Non-pigmented ciliary epithelial cell (primary cell): ENCODE results near the gene TSPAN4.

Experiments used
- DNase-seq: peaks from one replicate; pipeline ENCODE4 v3.0.0-alpha.2; 2010; ENCODE audit warnings: low read depth

Gene TSPAN4

DNA sequence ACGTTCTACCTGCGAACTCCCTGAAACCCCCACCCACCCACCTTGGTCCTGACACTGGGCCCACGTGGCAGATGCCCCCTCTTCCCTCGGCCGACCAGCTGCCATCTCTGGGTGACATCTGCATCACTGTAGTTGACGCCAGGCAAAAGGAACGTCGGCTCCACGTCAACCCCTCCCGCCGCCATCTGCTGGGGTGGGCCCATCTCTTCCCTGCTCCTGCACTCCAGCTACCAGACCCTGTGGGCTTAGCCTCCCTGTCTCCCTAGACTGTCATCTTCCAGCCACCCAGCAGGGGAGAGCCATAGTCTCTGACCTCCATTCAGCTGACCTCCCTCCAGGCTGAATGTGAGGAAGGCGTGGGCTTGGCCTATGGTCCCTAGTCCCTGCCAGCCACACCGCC, 46.6 kb downstream of the TSPAN4 start:
- DNase-seq, result no peak

DNA sequence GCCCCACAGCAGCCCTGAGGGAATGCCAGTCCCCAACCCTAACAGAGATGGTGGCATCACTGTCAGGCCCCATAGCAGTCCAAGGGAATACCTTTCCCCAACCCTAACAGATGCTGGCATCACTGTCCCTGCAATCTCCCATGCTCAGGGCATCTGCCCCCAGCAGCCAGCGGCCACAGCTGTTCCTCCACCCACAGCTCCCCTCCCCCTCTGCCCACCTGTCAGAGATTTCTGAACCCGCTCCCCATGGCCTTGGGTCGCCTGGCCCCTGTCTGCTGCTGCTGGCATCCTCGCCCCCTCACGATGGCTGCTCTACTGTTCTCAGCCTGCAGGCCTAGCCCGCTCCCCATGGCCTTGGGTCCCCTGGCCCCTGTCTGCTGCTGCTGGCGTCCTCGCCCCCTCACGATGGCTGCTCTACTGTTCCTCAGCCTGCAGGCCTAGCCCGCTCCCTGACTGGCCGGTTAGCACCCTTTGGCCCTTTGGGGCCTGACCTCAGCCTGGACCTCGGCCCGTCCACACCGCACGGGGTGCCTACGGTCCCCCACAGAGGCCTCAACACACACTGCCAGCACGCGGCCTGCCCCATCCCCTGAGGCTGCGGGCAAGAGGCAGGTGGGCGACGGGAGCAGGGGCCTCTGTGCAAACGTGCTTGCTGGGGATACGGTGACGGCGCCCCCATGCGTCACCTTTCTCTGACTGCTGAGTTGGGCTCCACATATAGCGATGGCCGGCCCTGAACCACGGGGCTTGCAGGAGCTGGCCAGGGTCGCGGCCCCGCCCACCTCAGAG, 47.2 kb downstream of the TSPAN4 start:
- no peak for DNase-seq

DNA sequence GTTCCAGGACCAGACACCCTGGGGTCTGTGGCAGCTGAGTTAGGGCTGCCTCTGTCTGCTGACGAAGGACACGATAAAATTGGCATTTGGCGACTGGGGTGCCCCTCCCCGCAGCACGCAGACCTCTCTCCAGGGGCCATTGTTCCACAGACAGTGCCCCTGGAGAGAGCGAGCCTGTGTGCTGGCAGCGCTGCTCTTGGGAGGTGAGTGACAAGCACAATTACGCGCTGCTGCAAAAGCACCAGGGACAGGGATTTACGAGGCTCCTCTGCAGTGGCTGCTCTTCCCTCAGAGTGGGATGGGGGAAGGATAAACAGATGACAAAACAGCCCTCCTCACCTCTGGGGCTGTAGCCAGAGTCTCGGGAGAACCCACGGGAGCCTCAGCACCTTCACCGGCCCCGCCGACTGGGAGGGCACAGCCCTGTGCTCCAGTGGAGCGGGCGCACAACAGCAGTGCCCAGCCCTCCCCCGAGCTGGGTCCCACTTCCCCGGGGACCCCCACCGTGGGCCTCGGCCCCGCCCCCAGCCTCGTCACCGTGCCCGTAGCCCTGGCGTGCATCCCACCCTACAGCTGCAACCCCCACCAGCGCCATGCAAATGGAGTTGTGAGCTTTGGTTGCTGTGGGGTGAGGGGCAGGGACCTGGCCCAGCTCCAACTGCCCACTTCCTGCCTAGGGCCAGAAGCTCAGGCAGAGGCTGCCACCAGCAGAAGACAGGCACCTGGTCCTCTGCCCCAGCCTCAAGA, 48.3 kb downstream of the TSPAN4 start:
- DNase-seq, result no peak

DNA sequence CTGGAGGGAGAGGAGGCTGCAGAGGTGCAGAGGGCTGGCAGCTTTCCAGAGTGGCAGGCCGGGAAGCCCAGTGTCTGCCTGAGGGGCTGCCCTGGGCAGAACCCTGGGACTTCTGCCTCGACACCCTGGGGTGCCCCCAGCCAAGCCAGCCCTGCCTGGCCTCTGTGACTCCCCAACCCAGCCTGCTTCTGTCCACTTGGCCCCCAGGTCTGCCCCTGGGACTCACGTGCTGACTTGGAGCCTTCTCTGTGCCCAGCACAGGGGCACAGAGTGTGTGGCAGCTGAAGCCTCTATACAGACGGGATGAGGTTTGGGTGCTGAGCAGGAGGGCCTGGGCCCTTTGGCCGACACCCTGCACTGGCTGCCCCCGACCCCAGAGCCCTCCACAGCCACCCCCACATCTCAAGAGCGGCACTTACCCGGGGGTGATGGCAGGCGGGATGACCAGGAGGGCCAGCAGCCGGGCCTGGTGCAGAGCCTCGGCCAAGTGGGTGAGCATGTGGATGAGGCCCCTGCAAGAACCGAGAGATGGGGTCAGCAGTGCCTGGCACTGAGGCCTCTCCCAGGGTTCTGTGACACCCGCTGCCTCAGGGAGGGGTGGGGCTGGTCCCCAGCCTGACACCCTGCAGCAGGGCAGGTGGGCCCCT, 50.5 kb downstream of the TSPAN4 start:
- no peak for DNase-seq

DNA sequence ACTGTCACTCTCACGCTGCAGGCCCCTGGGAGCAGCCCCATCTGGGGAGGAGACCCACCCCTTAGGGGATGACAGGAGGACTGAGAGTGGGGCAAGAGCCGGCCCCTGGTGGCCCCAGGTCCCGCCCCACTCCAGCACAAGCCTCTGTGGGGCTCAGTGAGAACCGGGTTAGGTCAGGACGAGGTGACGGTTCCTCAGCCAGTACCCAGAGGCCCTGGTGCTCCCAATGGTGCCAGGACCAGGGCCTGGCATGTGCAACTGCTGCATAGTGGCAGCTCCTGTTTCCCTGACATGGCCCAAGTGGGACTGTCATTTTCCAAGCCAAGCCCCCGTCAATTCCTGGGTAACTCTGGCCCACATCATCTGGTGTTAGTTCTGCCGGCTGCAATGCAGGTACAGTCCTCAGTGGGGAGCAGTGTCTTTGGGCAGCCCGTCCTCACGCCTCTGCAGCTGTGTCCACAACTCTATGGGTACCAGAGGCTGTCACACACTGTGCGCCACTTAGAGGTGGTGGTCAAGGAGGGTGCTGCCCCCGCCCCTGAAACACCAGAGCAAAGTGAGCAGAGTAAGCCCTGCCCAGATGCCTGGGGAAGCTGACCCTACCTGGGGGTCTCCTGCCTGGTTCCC, 52.0 kb downstream of the TSPAN4 start:
- no peak for DNase-seq

DNA sequence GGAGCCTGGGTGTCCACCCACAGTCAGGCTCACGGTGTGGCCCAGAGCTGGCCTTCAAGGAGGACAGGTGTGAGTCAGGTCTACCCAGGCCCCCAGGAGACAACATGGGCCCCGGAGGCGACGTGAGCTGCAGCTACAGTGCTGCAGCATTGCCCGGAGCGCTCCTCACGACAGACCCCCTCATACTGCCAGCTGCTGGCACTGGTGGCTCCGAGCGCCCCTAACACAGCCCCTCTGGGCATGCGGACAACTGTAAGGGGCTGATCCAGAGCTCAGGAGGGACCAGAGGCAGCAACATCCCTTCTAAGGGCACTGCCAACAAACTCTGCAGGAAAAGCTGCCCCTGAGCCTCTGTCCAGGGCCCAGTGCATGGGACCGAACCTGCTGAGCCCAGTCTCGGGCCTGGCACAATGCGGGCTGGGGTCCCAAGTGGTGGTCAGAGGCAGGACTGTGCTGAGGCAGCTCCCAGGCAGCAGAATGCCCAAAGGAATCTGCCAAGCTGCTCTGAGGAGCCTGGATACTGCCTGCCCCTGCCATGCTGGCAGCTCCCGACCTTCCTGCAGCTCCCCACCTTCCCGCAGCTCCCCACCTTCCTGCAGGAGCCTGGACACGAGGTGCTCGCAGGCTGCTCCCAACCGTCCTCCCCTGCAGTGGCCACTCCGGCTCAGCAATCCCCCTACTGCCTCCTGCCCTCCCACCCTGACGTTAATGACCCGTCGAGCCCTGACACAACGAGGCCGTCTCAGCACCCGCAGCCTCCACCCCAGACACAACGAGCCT, 52.9 kb downstream of the TSPAN4 start:
- DNase-seq, result no peak

DNA sequence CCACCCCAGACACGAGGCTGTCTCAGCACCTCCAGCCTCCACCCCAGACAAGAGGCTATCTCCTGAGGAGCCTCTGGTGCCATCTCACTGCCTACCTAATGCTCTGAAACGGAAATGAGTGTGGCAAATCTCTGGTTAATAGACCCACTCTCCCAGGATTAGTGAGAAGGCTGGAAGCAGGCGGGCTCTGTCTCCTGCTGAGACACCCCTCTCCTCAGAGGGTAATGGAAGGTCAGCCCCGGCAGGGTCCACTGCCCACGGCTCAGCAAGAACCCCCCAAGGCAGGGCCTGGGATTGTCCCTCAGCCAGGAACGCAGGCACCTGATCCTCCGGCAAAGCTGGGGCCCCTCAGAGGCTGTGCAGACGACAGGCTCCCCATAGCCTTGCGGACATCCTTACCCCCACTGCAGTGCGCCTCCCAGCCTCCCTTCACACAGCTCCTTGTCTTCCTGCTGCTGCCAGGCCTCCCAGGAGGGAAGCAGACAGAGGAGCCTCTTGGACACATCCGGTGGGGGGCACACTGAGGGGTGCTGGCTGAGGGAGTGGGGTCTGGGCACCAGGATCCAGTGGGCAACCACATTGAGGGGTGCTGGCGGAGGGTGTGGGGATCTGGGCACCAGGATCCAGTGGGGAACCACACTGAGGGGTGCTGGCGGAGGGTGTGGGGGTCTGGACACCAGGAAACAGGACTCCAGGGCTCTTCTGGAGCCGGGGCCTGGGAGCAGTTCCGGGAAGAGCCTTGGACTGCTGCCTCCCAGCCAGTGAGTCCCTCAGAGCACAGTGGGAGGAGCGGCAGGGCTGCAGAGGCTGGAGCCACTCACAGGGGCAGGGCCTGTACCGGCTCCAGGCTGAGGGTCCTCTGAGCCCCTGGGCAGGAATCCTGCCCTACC, 54.8 kb downstream of the TSPAN4 start:
- no peak for DNase-seq

DNA sequence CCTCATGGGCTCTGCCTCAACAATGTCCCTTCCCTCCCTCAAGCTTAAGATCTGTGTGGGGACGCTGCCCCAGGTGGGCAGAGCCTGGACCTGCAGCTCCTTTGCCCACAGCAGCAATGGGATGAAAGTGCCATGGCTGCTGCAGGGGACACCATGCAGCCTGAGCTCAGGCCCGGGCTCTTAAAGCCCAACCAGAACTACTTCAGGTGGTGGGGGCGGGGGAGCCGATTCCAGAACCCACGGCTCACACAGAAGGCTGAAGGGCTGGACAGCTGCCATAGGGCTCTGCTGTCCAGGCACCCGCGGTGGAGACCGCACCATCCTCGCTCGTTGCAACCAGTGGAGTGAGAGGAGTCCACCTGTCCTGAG, 55.5 kb downstream of the TSPAN4 start:
- DNase-seq, result no peak

DNA sequence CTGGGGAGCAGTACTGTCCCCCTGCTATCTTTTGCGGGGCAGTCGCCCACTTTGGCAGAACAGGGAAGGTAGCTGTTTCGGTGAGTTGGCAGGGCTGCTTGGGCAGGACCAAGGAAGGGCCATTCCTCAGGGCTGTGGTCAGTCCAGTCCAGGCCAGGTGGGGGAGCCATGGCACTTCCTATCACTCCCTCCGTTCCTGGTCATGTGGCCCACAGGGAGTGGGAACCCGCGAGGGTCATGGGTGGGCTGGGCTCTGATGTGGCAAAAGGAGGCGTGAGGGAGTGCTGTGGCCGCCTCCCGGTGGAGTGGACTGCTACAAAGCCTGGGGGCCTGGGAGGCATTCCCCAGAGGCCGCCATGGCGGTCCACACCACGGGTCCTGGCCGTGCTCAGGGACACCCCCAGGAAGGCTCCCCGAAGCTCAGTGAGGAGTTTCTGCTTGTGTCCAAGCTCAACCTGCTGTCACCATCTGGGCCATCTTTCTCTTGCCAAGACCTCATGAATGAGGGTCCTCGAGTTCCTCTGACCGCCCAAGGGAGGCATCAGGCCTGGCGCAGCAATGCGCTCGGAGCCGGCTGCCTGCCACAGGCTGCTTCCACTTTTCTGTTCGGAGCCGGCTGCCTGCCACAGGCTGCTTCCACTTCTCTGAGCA, 56.0 kb downstream of the TSPAN4 start:
- no peak for DNase-seq

DNA sequence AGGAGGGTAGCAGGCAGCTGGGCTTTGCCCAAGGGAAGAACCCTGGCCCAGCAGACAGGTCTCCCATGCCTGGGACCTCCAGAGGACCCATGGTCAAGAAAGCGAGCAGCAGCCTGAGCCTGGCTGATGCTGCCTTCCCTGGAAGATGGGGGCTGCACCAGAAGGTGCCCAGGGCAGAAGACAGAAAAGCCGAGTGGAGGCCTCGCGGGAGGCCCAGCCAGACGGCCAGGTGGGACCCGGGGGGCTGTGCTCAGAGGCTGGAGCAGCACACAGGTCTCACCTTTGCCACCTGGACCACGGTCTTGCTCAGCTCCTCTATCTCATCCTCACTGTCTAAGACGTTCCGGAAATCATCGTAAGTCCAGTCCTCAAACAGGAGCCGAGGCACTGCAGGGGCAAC, 57.1 kb downstream of the TSPAN4 start:
- DNase-seq, result no peak

DNA sequence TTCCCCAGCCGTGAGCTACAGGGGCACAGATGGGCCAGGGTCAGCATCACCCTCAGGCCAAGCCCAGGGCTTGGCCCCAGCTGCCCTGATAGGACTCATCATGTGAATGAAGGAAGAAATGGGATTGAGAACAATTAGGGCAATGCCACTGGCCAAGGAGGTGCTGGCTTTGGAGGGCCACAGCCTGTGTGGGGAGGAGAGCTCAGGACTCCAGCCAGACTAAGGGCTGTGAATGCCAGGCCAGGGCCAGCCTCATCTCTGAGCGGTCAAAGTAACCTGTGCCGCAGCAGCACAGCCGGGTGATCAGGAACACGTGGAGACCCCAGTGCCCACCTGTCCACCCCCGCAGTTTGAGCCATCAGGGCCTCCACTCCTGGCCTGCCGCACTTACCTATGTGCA, 57.9 kb downstream of the TSPAN4 start:
- no peak for DNase-seq

DNA sequence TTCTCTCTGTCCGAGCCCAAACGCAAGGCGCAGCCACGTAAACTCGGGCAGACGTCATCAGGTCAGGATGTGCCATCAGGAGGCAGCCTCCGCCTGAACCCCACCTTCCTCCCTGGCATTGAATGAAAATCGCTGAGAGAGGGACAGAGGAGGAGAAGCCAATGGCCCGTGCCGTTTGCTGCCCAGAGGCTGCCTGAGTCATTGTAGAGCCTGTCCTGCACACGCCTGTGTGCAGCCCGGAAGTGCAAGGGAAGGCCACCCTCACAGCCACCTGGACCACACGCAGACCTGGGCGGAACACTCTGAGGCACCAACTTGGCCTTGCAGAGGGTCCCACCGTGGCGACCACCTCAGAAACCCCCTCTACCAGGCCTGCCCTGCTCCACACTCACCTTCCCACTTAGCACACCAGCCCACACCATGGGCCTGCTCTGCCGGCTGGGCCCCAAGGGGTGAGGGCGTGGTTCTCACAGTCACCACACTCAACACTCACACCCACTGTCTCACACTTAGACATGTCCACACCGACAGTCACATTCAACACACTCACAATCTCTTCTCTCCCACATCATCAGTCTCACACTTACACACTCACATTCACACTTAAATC, 58.9 kb downstream of the TSPAN4 start:
- DNase-seq, result no peak

DNA sequence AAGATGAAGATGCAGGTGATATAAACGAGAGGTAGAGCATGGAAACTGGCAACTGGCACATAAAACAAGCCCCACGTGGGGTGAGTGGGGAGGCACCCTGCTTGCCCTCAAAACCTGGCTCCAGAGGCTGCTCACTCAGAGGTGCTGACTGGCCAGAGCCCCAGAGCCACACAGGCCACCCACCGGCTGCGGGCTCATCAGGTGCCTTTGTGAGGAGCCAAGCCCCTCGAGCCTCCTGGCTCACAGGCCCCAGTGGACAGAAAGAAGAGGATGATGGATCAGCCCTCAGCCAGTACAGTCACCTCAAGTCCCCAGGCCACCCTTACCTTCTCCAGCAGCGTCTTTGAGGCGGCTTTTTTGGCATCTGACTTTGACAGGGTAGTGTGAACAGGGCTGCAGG, 61.7 kb downstream of the TSPAN4 start:
- DNase-seq, result no peak

DNA sequence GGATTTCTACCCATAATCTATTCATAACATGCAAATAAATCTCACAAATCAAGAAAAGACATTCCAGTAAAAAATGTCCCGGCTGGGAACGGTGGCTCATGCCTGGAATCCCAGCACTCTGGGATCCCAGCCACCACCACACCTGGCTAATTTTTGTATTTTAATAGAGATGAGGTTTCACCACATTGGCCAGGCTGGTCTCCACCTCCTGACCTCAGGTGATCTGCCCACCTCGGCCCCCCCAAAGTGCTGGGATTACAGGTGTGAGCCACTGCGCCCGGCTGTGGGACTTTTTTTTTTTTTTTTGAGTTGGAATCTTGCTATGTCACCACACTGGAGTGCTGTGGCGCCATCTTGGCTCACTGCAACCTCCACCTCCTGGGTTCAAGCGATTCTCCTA, 63.3 kb downstream of the TSPAN4 start:
- no peak for DNase-seq

DNA sequence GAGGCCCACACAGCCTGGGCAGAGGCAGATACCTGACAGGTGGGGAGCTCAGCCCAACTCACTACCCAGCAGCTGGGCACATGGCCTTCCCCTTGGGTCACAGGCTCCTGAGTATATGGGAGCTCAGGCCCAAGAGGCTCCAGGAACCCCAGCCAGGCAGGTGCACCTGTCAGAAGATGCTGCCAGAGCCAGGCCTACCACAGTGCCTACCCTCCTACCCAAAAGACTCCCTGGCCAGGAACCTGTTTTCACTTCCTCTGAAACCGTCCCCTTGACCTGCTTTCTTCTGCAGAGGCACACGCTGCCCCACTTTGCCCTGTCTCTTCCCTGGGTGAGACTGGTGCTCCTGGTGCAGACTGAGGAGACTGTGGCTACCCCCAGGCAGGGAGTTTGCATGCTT, 65.0 kb downstream of the TSPAN4 start:
- no peak for DNase-seq

DNA sequence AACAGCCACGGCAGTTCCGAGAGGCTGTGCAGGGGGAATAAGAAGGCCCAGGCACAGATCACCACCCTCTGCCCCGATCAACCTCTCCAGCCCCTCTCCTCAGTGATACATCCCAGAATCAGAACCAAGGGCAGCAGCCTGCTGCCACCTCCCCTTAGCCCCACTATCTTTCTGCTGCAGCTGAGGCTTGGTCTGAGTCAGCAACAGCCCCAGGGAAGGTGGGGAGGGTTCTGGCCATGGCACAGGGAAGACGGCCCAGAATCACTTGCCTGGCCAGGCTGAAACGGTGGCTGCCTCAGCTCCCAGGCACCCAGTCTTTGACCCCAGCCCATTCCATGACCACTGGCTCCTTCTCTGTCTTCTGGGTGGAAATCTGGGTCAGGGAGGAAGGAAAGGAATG, 65.6 kb downstream of the TSPAN4 start:
- no peak for DNase-seq

DNA sequence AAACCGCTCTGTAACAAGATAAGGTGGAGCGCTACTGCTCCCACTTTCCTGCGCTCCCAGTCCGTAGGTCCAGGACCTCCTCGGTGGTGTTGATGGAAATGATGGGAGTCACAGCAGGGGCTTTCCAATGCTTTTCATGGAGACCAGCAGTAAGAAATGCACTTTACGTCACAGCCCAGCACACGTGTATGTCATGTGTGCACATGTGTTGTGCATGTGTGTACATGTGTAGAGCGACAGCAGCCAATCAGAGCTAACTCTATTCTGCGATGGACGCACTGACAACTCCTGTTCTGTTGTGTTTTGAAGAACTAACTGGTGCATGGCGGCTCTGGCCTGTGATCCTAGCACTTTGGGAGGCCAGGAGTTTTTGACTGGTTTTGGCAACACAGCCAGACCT, 66.8 kb downstream of the TSPAN4 start:
- DNase-seq, result no peak

DNA sequence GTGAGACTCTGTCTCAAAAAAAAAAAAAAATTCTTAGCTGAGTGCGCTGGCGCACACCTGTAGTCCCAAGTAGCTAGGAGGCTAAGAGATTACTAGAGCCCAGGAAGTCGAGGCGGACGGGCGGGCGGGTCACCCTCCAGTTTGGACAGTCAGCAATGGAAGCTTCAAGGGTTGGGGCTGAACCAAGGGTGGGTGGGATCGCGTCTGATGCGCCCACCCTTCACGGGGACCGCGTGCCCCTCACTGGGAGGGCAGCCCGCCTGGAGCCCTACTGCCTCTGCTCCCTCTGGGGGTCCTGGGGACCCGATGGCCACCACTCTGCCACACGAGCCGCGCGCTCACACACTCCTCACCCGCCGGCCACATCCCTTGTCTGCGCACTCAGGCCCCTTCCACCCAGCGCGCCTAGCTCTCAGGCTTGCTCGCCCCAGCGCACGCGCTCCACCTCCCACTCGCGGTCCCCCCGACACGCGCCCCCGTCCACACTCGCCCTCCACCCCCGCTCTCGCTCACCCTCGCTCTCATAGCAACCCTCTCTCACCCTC, 67.5 kb downstream of the TSPAN4 start:
- DNase-seq, result no peak

DNA sequence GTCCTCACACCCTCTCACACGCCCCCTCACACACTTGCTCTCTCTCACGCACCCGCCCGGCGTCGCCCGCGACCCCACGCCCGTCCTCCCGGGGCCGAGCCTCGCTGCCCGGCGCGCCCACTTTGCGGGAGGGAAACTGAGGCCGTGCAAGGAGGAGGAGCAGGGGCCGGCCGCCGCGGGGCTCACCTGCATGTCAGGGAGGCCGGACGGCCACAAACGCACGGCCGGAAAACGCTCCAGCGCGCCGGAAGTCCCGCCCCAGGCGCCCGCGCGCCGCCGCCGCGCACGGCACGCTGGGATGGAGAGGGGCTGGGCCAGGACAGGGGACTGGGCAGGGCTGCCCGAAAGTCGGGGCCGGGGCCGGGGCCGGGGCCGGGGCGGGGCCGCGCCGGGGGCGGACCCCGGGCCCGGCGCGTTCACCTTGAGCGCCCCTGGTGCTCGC, 68.0 kb downstream of the TSPAN4 start, which contains the start of gene CHID1:
Gene CHID1 (minus strand): TSS at position 222 of the 442 bp plus-strand sequence. CDS start 5,994 bp downstream, outside the sequence.
- DNase-seq, result no peak
